NCI-H2171 (cell line): Measurements from ENCODE around the gene DENND10.
"Not testable (repeated sequence)": the region's sequence is repeated elsewhere in the genome, so short reads cannot be mapped to it uniquely, and the experiment has no call there.

Source experiments
- DNase-seq: peaks from one replicate; lab custom pipeline; 2025; lab: John Stamatoyannopoulos, UW

Gene DENND10

GRCh38 chr10:119174109-119174508 is 70.2 kb downstream of the DENND10 start:
- no peak for DNase-seq

- DNase-seq = no peak
Measured at GRCh38 chr10:119176166-119176565, 72.3 kb downstream of the DENND10 start.

- DNase-seq = no peak
Measured at GRCh38 chr10:119177708-119178371, 73.9 kb downstream of the DENND10 start.

GRCh38 chr10:119178372-119179119 is 74.6 kb downstream of the DENND10 start, which contains the start of gene PRDX3:
Gene PRDX3 (minus strand): TSS chr10:119178812. CDS start chr10:119178790, 22 bp downstream.
- peak; percentile 85 for DNase-seq

- not testable (repeated sequence) for DNase-seq
Measured at GRCh38 chr10:119180850-119181400, 77.0 kb downstream of the DENND10 start.

GRCh38 chr10:119183664-119184412 is 79.9 kb downstream of the DENND10 start:
- DNase-seq = no peak
